Measurements from ENCODE around the gene WSCD1. TPM values are rescaled to one million over a fixed set of nuclear protein-coding genes. Genes with fewer than 3 reads are reported as not detected.

Gene WSCD1
- total RNA-seq, 1 experiment from 2014 or later: 57.0 TPM

DNA sequence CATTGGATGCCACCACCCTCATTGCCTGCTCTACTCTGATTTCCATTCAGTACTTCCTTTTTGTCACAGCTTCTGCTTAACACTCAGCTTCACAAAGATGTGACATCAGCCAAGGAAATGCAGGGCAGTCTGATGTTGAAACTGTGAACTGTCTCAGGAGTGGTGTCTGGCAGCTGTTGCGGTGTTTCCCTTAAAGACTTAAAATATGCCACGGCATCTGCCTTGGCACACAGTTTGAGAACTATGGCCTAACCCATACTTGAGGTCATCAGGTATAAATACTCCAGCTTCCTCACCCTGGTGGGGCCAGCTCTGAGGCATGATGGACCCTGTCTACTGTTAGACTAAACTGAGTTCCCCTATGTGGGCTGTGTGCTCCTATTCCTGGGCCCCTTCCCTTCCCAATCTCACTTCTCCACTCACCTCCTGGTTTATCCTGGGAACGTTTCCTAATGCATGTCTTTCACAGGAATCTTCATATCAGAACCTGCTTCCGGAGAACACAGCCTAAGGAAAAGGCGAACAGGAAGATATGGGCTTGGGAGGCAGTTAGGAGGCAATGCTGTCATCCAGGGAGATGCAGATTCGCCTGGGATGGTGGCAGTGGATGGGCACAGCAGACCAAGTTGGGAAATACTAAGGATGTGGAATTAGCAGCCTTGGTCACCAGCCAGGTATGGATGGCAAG, 96.5 kb downstream of the WSCD1 start:
- ATAC-seq (no peak), DNase-seq (no peak)
- intact Hi-C loops (cut with micrococcal nuclease): no loop called here
- no peaks in the 10 kb centered on the region for H3K79me2 ChIP-seq (ENCODE audit: low read length)
- H3K27ac ChIP-seq (ENCODE audit: low read length): no peak overlapping the region
- H3K9me2 ChIP-seq (replicated peaks; ENCODE audit: low read length): no peaks in the 10 kb centered on the region
- H4K20me1 ChIP-seq (ENCODE audit: low read length): no peaks in the 10 kb centered on the region
- no peak overlapping the region for H3K4me3 ChIP-seq (ENCODE audit: low read length)
- no peaks in the 10 kb centered on the region for H3K27me3 ChIP-seq (ENCODE audit: low read length)
- TF ChIP-seq EZH2phosphoT487 (IDR thresholded peaks at IDR 0.05; ENCODE audit: borderline replicate concordance, low read length) (no peak), CTCF (conservative IDR thresholded peaks at IDR 0.05; ENCODE audit: low read depth, low read length) (no peak), EZH2 (IDR thresholded peaks at IDR 0.05; ENCODE audit: low read length, unreplicated experiment) (no peak)
- no peak overlapping the region for H3K9ac ChIP-seq (ENCODE audit: low read length)
- no peaks in the 10 kb centered on the region for H3K9me3 ChIP-seq (ENCODE audit: low read length)
- no peaks in the 10 kb centered on the region for H3K36me3 ChIP-seq (ENCODE audit: low read depth, low read length)
- H3K4me1 ChIP-seq (ENCODE audit: insufficient read depth, low read length): peaks cover 16% of the 10 kb centered on the region
- H2AFZ ChIP-seq (ENCODE audit: low read length): no peak overlapping the region
- POLR2A ChIA-PET (ENCODE audit: unreplicated experiment): no interaction called here
- no peaks in the 10 kb centered on the region for H3F3A ChIP-seq (ENCODE audit: low read length, unreplicated experiment)
- CTCF ChIA-PET: no interaction called here
- no TSS peak for BruUV-seq (replicated peaks)
- H3K4me2 ChIP-seq (ENCODE audit: low read length): no peak overlapping the region

GRCh38 chr17:6168296-6168695, 98.1 kb downstream of the WSCD1 start:
- Histone ChIP-seq H3K9me2 (replicated peaks; ENCODE audit: low read length) (no peaks in the 10 kb centered on the region), H3K9ac (ENCODE audit: low read length) (no peak overlapping the region), H3K36me3 (ENCODE audit: low read depth, low read length) (no peaks in the 10 kb centered on the region), H3K79me2 (ENCODE audit: low read length) (no peaks in the 10 kb centered on the region), H3K4me1 (ENCODE audit: insufficient read depth, low read length) (peaks cover 11% of the 10 kb centered on the region), H3K9me3 (ENCODE audit: low read length) (no peaks in the 10 kb centered on the region), H3K27ac (ENCODE audit: low read length) (no peak overlapping the region), H4K20me1 (ENCODE audit: low read length) (no peaks in the 10 kb centered on the region), H3F3A (ENCODE audit: low read length, unreplicated experiment) (no peaks in the 10 kb centered on the region), H2AFZ (ENCODE audit: low read length) (no peak overlapping the region), H3K4me2 (ENCODE audit: low read length) (no peak overlapping the region), H3K27me3 (ENCODE audit: low read length) (no peaks in the 10 kb centered on the region), H3K4me3 (ENCODE audit: low read length) (no peak overlapping the region)
- CTCF ChIA-PET: no interaction called here
- no TSS peak for BruUV-seq (replicated peaks)
- TF ChIP-seq EZH2 (IDR thresholded peaks at IDR 0.05; ENCODE audit: low read length, unreplicated experiment) (no peak), EZH2phosphoT487 (IDR thresholded peaks at IDR 0.05; ENCODE audit: borderline replicate concordance, low read length) (no peak)
- POLR2A ChIA-PET (ENCODE audit: unreplicated experiment): no interaction called here
- ATAC-seq (no peak), DNase-seq (no peak)
- intact Hi-C loops (cut with micrococcal nuclease): no loop called here

DNA sequence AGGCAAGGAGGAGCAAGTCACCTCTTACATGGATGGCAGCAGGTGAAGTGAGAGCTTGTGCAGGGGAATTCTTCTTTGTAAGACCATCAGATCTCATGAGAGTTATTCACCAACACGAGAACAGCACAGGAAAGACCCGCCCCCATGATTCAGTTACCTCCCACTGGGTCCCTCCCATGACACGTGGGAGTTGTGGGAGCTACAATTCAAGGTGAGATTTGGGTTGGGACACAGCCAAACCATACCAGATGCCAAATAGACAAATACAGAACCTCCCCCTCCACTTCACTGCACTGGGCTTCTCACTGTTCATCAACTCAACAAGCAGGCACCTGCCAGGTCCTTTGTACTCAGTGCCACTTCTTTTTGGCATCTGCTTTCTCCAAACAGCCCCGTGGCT, 100.2 kb downstream of the WSCD1 start:
- H3K36me3 ChIP-seq (ENCODE audit: low read depth, low read length): no peaks in the 10 kb centered on the region
- DNase-seq: no peak
- H3K27me3 ChIP-seq (ENCODE audit: low read length): no peaks in the 10 kb centered on the region
- H3K27ac ChIP-seq (ENCODE audit: low read length): no peak overlapping the region
- POLR2A ChIA-PET (ENCODE audit: unreplicated experiment): no interaction called here
- no peak overlapping the region for H3K9ac ChIP-seq (ENCODE audit: low read length)
- CTCF ChIA-PET: no interaction called here
- H4K20me1 ChIP-seq (ENCODE audit: low read length): no peaks in the 10 kb centered on the region
- BruUV-seq (replicated peaks): no TSS peak
- no peak for ATAC-seq
- intact Hi-C loops (cut with micrococcal nuclease): no loop called here
- no peaks in the 10 kb centered on the region for H3K4me1 ChIP-seq (ENCODE audit: insufficient read depth, low read length)
- H3K4me2 ChIP-seq (ENCODE audit: low read length): no peak overlapping the region
- no peaks in the 10 kb centered on the region for H3K79me2 ChIP-seq (ENCODE audit: low read length)
- TF ChIP-seq EZH2 (IDR thresholded peaks at IDR 0.05; ENCODE audit: low read length, unreplicated experiment) (no peak), CTCF (conservative IDR thresholded peaks at IDR 0.05; ENCODE audit: low read depth, low read length) (no peak), EZH2phosphoT487 (IDR thresholded peaks at IDR 0.05; ENCODE audit: borderline replicate concordance, low read length) (no peak)
- no peaks in the 10 kb centered on the region for H3K9me2 ChIP-seq (replicated peaks; ENCODE audit: low read length)
- H3F3A ChIP-seq (ENCODE audit: low read length, unreplicated experiment): no peaks in the 10 kb centered on the region
- H3K9me3 ChIP-seq (ENCODE audit: low read length): no peaks in the 10 kb centered on the region
- H3K4me3 ChIP-seq (ENCODE audit: low read length): no peak overlapping the region
- H2AFZ ChIP-seq (ENCODE audit: low read length): no peak overlapping the region
